Stimulated activated naive CD8-positive, alpha-beta T cell treated with anti-CD3 and anti-CD28 coated beads, Interleukin-15, Interleukin-2, amounts not matched to agents 100 ng/mL and 50 ng/mL, for 24 hours (primary cell): ENCODE results near the gene FBLIM1.
A peak's percentile ranks its signal among the peaks of the same experiment; 100 is the strongest.
"Not testable (repeated sequence)": the region's sequence is repeated elsewhere in the genome, so short reads cannot be mapped to it uniquely, and the experiment has no call there.

Experiments
- H3K27ac Mint-ChIP-seq: one replicate; pipeline ENCODE4 v1.8.0; 2021; ENCODE audit warnings: mild to moderate bottlenecking, mixed read lengths
- H3K27me3 Mint-ChIP-seq: one replicate; pipeline ENCODE4 v1.8.0; 2021; ENCODE audit warnings: mixed read lengths
- H3K36me3 Mint-ChIP-seq: one replicate; pipeline ENCODE4 v1.8.0; 2021; ENCODE audit warnings: low read depth, mixed read lengths
- H3K4me1 Mint-ChIP-seq: one replicate; pipeline ENCODE4 v1.8.0; 2021; ENCODE audit warnings: low read depth, mixed read lengths
- H3K4me3 Mint-ChIP-seq: one replicate; pipeline ENCODE4 v1.8.0; 2021; ENCODE audit warnings: mild to moderate bottlenecking, mixed read lengths
- H3K9me3 Mint-ChIP-seq: one replicate; pipeline ENCODE4 v1.8.0; 2021; ENCODE audit warnings: mixed read lengths

The FBLIM1 gene

DNA sequence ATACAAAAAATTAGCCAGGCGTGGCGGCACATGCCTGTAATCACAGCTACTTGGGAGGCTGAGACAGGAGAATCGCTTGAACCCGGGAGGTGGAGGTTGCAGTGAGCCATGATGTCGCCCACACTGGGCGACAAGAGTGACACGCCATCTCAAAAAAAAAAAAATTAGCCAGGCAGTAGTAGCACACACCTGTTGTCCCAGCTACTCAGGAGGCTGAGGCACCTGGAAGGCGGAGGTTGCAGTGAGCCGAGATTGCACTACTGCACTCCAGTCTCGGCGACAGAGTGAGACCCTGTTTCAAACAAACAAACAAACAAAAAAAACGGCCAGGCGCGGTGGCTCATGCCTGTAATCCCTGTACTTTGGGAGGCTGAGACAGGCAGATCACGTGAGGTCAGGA lies 69.0 kb downstream of the FBLIM1 start:
- not testable (repeated sequence) for H3K9me3 Mint-ChIP-seq, H3K36me3 Mint-ChIP-seq, H3K27ac Mint-ChIP-seq, H3K4me3 Mint-ChIP-seq, H3K27me3 Mint-ChIP-seq
- H3K4me1 Mint-ChIP-seq: peaks cover 32% of the 10 kb centered on the region

DNA sequence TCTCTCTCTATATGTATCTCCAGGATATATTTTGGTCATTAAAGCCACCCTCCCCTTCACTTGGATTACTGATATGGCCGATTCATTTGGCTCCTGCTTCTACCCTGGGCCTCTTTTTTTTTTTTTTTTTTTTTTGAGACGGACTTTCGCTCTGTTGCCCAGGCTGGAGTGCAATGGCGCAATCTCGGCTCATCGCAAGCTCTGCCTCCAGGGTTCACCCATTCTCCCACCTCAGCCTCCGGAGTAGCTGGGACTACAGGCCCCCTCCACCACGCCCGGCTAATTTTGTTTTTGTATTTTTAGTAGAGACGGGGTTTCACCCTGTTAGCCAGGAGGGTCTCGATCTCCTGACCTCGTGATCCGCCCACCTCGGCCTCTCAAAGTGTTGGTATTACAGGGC lies 70.3 kb downstream of the FBLIM1 start:
- H3K4me3 Mint-ChIP-seq, H3K27me3 Mint-ChIP-seq, H3K27ac Mint-ChIP-seq, H3K9me3 Mint-ChIP-seq, H3K36me3 Mint-ChIP-seq: not testable (repeated sequence)
- peaks cover 38% of the 10 kb centered on the region for H3K4me1 Mint-ChIP-seq

DNA sequence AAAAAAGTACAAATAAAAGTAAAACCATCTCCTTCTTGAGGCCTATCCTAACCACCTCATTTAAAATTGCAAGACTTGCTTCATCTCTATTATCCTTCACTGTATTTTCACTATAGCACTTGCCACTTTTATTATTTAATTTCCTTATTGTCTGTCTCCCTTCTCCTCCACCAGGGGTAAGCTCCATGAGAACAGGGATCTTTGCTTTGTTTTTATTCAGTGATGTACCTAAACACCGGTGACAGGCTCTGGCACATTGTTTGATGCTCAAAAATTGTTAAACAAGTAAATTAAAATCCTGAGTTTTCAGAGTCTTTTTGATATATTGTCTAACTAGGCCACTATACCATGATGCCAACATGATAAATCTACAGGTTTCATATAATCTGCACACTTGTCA lies 71.7 kb downstream of the FBLIM1 start:
- no peak overlapping the region for H3K4me3 Mint-ChIP-seq
- H3K36me3 Mint-ChIP-seq: peaks cover 5% of the 10 kb centered on the region
- H3K27ac Mint-ChIP-seq: no peak overlapping the region
- no peaks in the 10 kb centered on the region for H3K27me3 Mint-ChIP-seq
- H3K9me3 Mint-ChIP-seq: no peaks in the 10 kb centered on the region
- peaks cover 40% of the 10 kb centered on the region for H3K4me1 Mint-ChIP-seq

DNA sequence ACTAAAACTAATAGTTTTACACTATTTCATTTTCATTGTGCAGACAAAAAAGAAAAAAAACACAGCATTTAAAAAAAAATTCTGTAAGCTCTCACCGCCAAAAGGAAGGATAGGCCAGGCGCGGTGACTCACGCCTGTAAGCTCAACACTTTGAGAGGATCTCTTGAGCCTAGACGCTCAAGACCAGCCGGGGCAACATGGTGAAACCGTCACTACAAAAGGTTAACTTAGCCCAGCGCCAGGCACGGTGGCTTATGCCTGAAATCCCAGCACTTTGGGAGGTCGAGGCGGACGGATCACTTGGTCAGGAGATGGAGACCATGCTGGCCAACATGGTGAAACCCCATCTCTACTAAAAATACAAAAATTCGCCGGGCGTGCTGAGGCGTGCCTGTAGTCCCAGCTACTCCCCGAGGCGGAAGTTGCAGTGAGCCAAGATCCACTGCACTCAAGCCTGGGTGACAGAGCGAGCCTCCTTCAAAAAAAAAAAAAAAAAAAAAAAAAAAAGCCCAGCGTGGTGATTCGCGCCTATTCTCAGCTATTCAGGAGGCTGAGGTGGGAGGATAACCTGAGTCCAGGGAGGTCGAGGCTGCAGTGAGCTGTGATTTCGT lies 74.6 kb downstream of the FBLIM1 start:
- Mint-ChIP-seq H3K27ac (peak overlapping the region; percentile 98), H3K4me1 (peaks cover 60% of the 10 kb centered on the region), H3K4me3 (peak overlapping the region; percentile 91), H3K36me3 (peaks cover 5% of the 10 kb centered on the region), H3K27me3 (no peaks in the 10 kb centered on the region), H3K9me3 (no peaks in the 10 kb centered on the region)

DNA sequence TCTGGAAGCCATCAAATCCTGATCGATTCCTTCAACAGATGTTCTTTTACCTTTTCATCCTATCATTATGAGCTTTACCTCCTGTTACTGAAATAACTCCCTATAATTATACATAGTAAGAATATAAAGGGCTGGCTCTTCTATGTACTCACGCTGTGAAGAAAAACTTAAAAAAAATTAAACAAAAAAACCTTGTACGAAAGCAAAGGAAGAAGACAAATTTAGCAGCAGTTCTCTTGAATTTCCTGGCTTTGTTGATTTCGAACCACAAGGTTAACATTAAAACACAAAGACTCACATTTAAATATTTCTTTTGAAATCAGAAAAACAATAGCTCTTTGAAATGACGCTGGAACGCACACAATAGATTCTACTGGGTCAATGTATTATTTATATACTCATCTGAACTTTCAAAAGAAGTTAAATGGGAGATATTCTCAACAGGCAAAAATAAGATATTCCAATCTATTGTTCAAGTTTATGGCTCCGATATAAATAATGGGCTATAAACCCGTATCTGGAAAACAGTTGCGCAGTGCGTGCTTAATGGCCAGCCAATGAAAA lies 75.3 kb downstream of the FBLIM1 start:
- Mint-ChIP-seq H3K9me3 (no peaks in the 10 kb centered on the region), H3K4me1 (peaks cover 60% of the 10 kb centered on the region), H3K4me3 (peak overlapping the region; percentile 91), H3K36me3 (peaks cover 5% of the 10 kb centered on the region), H3K27ac (peak overlapping the region; percentile 98), H3K27me3 (no peaks in the 10 kb centered on the region)

DNA sequence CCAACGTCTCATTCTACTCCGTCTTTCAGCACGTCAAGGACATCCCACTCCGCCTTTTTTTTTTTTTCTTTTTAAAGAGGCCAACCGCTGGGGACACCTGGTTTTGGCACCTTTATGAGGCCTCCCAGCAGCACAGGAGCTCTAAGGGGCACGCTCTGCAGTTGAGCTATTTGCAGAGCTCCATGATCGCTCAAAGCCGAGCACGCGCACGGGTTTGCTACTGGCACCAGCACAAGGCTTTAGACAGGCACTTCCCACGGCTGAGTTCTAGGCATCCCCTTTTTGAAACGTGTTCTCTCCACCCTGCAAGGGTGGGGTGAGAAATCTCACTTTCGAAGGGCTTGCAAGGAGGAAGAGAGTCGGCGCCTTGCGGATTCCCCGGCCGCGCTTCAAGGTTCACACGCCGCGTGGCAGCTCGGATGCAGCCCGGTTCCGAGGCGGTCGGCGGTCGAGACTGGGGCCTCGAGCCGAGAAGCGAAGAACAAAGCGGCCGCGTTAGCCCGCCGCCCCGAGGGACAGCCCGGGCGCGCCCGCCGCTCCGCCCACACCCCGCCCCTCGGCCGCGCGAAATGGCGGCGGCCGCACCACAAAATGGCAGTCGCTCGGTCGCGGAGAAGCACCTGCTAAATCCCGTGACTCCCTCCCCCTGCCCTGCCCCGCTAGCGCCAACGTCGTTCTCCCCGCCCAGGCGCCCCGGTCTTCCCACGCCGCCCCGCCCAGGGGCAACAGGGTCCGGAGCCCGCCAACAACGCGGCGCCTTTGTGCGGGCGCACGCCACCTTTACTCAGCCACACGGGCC lies 76.0 kb downstream of the FBLIM1 start:
- peaks cover 60% of the 10 kb centered on the region for H3K4me1 Mint-ChIP-seq

DNA sequence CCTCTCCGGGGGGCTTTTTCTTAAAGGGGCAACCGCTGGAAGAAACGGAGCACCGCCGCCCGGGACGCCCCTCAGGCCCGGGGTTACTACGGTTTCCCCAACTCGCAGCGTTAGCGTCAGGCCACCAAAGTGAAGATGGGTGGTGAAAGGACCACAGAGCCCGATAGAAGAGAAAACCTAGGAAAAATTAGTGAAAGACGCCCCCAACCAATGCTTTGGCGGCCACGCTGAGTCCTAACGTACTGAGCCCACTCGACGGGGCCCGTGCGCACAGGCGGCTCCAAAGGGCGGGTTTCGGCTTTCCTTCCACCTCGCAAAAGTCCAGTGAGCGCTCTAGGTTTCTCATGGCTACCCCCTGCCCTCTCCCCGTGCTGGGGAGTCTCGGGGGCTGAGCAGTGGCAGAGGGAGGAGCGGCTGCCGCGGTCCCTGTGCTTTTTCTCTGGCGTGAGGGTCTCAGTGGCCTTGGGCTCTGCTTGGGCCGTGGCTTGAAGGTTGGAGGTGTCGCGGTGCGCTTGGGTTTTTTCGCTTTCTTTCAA lies 76.7 kb downstream of the FBLIM1 start:
- peaks cover 53% of the 10 kb centered on the region for H3K4me1 Mint-ChIP-seq
- H3K36me3 Mint-ChIP-seq: peaks cover 5% of the 10 kb centered on the region
- peak overlapping the region; percentile 91 for H3K4me3 Mint-ChIP-seq
- H3K9me3 Mint-ChIP-seq: no peaks in the 10 kb centered on the region
- no peaks in the 10 kb centered on the region for H3K27me3 Mint-ChIP-seq
- H3K27ac Mint-ChIP-seq: peak overlapping the region; percentile 98

More for the DNA sequence above, 76.0 kb downstream of the FBLIM1 start:
- Mint-ChIP-seq H3K27ac (peak overlapping the region; percentile 98), H3K36me3 (peaks cover 5% of the 10 kb centered on the region), H3K4me3 (peak overlapping the region; percentile 91), H3K27me3 (no peaks in the 10 kb centered on the region), H3K9me3 (no peaks in the 10 kb centered on the region)

DNA sequence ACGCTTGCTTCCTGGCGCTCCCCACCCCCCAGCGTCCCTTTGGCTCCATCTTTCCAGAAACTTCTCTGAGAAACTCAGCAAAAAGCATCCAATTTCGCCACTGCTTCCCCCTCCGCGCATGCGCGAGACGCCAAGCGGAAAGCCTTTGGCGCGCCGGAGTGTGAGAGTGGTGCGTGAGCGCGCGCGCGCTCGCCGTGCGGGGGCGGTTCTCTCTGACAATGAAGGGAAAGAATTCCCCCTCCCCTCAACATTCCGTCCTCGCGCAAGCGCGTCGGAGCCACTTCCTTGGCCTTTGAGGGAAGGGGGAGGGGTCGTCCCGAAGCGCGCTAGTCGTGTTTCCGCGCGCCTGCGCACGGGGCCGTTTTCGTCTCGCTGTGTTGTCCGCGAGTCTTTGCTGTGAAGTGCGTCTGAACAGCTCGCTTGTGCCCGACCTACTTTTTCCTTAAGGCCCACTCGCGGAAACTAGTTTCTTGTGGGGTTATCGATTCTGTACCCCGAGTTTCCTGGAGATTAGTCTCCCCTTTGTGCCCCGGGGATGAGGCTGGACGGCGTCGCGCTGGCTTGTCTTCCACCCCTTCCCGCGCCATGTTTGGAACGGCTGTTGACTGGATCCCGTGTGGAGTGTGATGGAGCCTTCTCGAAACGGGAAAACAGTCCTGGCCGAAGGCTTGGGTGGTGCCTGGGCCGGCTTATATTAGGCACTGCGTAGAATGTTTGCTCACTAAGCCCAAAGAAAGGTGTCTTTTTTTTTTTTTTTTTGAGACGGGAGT lies 77.3 kb downstream of the FBLIM1 start:
- peak overlapping the region; percentile 91 for H3K4me3 Mint-ChIP-seq
- H3K9me3 Mint-ChIP-seq: no peaks in the 10 kb centered on the region
- peaks cover 5% of the 10 kb centered on the region for H3K36me3 Mint-ChIP-seq
- peaks cover 46% of the 10 kb centered on the region for H3K4me1 Mint-ChIP-seq
- no peaks in the 10 kb centered on the region for H3K27me3 Mint-ChIP-seq
- peak overlapping the region; percentile 98 for H3K27ac Mint-ChIP-seq
